GM18505 (cell line): ENCODE data around the gene ACSM4.

Experiments used
- ATAC-seq: cut with Tn5 transposase; IDR thresholded peaks from one replicate; pipeline ENCODE4 v1.9.1; 2021; ENCODE audit not compliant: unreplicated experiment
- POLR2A ChIP-seq: IDR thresholded peaks from 4 replicates; pipeline ENCODE4 v1.6.1; 2011; ENCODE audit warnings: borderline replicate concordance; ENCODE audit not compliant: insufficient read depth, insufficient read length; ENCODE audit errors: extremely low read depth

Gene ACSM4

DNA sequence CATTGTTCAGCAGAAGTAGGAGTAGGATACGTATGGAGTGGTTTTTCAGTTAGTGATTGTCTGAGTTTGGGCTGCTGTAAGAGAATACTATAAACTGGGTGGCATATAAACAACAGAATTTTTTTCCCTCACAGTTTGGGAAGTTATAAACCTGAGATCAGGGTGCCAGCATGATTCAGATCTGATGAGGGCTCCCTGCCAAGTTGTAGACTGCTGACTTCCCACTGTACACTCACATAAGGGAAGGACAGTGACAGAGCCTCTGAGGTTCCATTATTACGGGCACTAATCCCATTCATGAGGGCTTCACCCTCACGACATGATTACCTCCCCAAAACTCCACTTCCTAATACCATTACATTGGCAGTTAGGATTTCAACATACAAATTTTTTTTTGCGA lies 50.7 kb downstream of the ACSM4 start:
- no peak for ATAC-seq
- no peak for TF ChIP-seq POLR2A

DNA sequence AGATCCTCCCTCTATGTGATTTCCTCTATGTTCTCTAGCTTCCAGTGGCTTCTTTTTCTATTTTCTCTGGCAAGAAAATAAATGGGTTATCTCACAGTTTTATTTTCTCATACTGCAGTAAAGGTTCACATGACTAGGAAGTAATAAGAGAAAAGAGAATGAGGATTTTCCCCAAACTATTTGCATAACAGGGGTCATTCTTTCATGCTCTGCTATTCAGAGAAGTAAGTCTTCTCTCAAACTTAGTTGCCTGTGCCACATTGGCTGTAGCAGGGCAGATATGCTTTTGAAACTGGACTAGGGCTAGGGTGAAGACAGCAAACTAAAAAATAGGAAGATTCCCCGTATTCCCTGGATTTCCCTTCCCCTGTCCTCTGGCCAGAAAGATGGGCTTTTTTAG lies 57.4 kb downstream of the ACSM4 start:
- ATAC-seq = no peak
- TF ChIP-seq POLR2A = no peak

DNA sequence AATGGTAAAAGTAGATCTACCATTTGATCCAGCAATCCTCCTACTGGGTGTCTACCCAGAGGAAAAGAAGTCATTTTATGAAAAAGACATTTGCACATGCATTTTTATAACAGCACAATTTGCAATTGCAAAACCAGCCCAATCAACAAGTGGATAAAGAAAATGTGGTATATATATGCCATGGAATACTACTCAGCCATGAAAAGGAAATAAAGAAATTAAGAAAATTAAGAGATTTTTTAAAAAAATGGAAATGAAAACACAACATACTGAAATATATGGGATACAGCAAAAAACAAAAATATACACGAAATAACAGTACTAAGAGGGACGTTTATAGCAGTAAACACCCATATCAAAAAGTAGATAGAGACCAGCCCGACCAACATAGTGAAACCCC lies 58.9 kb downstream of the ACSM4 start:
- no peak for ATAC-seq
- TF ChIP-seq POLR2A = no peak

DNA sequence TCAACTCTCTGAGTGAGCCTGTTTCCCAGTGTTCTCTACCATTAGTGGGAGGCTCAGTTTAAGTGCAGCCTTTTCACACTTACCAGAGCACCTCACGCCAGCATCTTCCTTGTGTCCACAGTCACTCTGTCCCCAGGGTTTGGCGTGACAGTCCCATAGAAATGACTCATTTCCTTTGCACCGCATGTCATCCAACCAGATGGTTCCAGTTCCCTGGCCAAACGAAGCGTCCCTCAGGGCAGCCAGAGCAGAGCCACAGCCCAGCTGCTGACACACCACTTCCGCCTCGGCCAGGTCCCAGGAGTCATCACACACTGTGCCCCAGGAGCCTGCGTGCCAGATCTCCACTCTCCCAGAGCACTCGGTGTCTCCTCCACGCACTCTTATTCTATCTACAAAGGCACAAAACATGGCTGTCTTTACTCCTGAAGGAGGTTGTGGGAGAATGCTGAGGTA lies 65.4 kb downstream of the ACSM4 start:
- no peak for ATAC-seq
- no peak for TF ChIP-seq POLR2A

DNA sequence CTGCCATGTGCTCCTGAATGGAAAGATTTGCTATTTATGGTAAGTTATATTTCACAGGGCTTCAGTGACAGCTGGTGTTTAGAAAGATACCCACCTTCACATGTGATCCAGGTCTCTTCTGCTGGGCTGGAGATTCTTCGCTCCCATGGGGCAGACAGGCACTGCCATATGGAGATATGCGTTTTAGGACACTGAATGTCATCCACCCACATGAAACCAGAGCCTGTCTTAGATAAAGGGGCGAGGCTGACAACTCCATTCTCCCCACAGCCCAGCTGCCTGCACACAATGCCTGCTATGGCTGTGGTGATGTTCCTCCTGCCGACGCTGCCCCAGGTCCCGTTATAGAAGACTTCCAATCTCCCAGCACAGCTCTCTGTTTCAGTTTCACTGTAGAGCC lies 69.4 kb downstream of the ACSM4 start:
- ATAC-seq = no peak
- no peak for TF ChIP-seq POLR2A

DNA sequence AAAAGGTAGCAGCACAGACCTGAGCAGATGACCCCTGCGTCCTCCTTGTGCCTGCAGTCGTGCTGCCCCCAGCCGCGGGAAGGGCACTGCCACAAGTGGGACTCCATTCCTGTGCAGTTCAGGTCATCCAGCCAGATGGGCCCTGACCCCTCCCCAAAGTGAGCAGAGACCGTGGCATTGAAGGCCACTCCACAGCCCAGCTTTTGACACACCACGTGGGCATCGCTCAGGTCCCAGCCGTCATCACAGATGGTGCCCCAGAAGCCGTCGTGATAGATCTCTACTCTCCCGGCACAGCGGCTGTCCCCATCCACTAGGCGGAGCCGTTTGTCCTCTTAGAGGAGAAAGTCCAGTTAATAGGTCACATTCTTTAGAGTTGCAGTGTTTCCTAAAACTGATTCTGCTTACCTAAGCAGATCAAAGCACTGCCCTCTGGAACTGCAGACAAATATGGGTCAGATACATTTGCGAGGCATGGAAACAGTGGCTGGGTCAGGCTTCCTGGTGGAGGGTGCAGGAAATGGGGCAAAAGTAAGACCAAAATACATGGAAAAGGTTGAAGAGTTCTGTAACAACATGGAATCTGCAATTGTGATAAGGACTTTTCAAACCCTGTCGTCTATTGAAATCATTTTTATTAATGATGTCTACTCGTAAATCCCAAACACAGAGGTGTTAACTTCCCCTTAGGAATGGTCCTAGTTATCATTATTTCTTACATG lies 70.7 kb downstream of the ACSM4 start:
- TF ChIP-seq POLR2A = no peak
- ATAC-seq = no peak

DNA sequence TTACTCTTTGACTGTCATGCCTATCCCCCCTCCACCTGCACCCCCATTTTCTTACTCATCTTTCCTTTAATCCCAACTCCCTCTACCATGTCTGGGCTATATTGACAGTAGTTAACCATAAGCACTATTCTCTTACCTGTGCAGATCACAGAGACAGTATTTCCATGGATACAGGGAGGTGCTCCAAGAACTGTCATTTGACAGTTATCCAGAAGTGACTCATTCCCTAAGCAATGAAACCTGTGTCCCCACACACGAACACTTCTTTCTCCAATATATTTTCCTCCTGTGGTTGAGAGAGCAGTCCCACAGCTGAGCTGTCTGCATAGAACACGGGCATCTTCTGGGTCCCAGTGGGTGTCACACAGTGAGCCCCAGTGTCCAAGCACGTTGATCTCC lies 71.3 kb downstream of the ACSM4 start:
- no peak for TF ChIP-seq POLR2A
- no peak for ATAC-seq

DNA sequence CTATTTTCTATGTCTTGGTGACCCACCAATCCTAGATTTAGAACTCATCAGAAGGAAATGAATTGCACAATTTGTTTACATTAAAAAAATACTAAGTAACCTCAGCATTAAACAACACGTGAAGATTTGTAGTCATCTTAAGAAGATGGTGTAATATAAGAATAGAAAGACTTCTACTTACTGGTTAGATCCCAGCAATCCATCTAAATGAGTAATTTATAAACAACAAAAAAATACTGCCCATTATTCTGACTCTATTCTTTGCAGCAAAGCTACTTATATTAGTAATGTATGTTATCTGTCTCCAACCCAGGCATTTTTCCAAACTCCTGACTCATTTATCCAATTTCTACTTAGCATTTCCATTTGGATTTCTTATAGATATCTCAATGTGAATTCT lies 72.3 kb downstream of the ACSM4 start:
- no peak for TF ChIP-seq POLR2A
- ATAC-seq = no peak
